Naive B cell (primary cell): ENCODE data around the gene GPR31. TPM values are rescaled to one million over a fixed set of nuclear protein-coding genes. Genes with fewer than 3 reads are reported as not detected.
"Not testable (repeated sequence)": the region's sequence is repeated elsewhere in the genome, so short reads cannot be mapped to it uniquely, and the experiment has no call there.

Experiments used
- ATAC-seq, 2 donors: fragments of 150-1000 bp; cut with Tn5 transposase; 2 replicates each; pipeline ENCODE4 v1.10.0; 2021; ENCODE audit warnings: low read depth in 2 of 2, mild to moderate bottlenecking in 2 of 2, moderate library complexity in 2 of 2
- DNase-seq: peaks from one replicate; pipeline ENCODE4 v3.0.0; 2022
- H3K27ac Mint-ChIP-seq, 6 donors: one replicate each; pipeline ENCODE4 v1.8.0; 2020 to 2022; ENCODE audit warnings: mild to moderate bottlenecking in 6 of 6, mixed read lengths in 6 of 6, moderate library complexity in 5 of 6, inconsistent platforms in 2 of 6
- H3K27me3 Mint-ChIP-seq, 3 donors: one replicate each; pipeline ENCODE4 v1.8.0; 2021 to 2022; ENCODE audit warnings: mixed read lengths in 3 of 3, mild to moderate bottlenecking in 1 of 3
- H3K36me3 Mint-ChIP-seq, 2 donors: one replicate each; pipeline ENCODE4 v1.8.0; 2020 to 2022; ENCODE audit warnings: mixed read lengths in 2 of 2, inconsistent platforms in 1 of 2, mild to moderate bottlenecking in 1 of 2
- H3K4me1 Mint-ChIP-seq, 3 donors: one replicate each; pipeline ENCODE4 v1.8.0; 2020 to 2022; ENCODE audit warnings: mixed read lengths in 3 of 3, inconsistent platforms in 1 of 3, mild to moderate bottlenecking in 1 of 3, moderate library complexity in 1 of 3
- H3K4me3 Mint-ChIP-seq, 8 donors: one replicate each; pipeline ENCODE4 v1.8.0; 2020 to 2022; ENCODE audit warnings: mild to moderate bottlenecking in 8 of 8, mixed read lengths in 8 of 8, moderate library complexity in 8 of 8, inconsistent platforms in 2 of 8
- H3K9me3 Mint-ChIP-seq, 7 donors: one replicate each; pipeline ENCODE4 v1.8.0; 2020 to 2022; ENCODE audit warnings: mixed read lengths in 7 of 7, mild to moderate bottlenecking in 5 of 7, inconsistent platforms in 2 of 7, moderate library complexity in 1 of 7
- polyA plus RNA-seq, 6 donors: library from polyadenylated mRNA; unstranded; fragments of 300-500 nt; fragmentation: Illumina TruSeq; gene quantifications; one replicate each; pipeline ENCODE4 v1.2.3, GENCODE V29; 2021; ENCODE audit warnings: low read depth in 6 of 6

The GPR31 gene, protein sequence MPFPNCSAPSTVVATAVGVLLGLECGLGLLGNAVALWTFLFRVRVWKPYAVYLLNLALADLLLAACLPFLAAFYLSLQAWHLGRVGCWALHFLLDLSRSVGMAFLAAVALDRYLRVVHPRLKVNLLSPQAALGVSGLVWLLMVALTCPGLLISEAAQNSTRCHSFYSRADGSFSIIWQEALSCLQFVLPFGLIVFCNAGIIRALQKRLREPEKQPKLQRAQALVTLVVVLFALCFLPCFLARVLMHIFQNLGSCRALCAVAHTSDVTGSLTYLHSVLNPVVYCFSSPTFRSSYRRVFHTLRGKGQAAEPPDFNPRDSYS
- polyA plus RNA-seq = not detected

GRCh38 chr6:167157863-167158262 is at the start of gene GPR31:
Gene GPR31, minus strand, starts transcription at chr6:167157980. Its CDS starts 149 bp downstream, at chr6:167157831.
- peaks cover 0 to 3% of the 10 kb centered on the region in 2 donors for H3K36me3 Mint-ChIP-seq
- peak; percentile 36 to 71 for ATAC-seq
- H3K27ac Mint-ChIP-seq = peak within 1 kb of the TSS in 5 of 6 donors; percentile 8 to 94 (median 40)
- H3K4me3 Mint-ChIP-seq = peak within 1 kb of the TSS in 2 of 8 donors; percentile 29 to 69
- no peaks in the 10 kb centered on the region for H3K9me3 Mint-ChIP-seq
- H3K27me3 Mint-ChIP-seq = no peaks in the 10 kb centered on the region
- H3K4me1 Mint-ChIP-seq = peaks cover 4 to 32% (median 8%) of the 10 kb centered on the region in 3 donors
- DNase-seq = peak; percentile 19

DNA sequence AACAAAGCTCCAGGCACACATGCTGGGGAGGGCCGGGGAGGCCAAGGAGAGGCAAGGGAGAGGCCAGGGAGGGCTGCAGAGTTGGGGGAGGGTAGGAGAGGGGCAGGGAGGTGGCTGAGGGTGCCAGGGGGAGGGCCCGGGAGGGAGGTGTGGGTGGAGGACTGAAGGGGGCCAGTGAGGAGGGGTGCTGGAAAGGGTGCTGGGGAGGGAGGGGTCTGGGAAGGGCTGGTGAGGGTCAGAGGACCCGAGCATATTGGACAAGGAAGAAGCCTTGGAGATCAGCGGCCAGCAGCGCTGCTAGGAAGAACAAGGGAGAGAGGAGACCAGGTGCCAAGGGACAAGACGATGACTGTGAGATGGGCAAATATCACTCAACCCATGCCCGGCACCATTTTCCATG is 49.7 kb upstream of the GPR31 start:
- Mint-ChIP-seq H3K27ac (peak overlapping the region in 1 of 6 donors; percentile 33), H3K4me1 (peaks cover 0 to 8% (median 0%) of the 10 kb centered on the region in 3 donors), H3K4me3 (no peak overlapping the region), H3K9me3 (no peaks in the 10 kb centered on the region), H3K36me3 (no peaks in the 10 kb centered on the region), H3K27me3 (peaks cover 4 to 36% (median 26%) of the 10 kb centered on the region in 3 donors)
- no peak for ATAC-seq
- DNase-seq = no peak

DNA sequence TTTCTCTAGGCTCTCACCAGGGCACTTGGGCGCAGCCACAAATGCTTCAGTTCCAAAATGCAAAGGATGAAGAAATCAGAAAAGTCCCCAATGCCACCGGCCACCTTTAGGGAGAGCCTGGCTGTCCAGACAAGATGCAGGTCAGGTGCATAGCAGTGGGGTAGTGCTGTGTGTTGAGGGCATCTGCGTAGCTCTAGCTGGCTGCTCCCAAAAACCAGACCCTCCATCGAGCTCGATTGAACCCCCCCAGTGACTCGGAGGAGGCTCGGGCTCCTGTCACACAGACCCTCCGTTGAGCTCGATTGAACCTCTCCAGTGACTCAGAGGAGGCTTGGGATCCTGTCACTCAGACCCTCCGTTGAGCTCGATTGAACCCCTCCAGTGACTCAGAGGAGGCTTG is 47.5 kb upstream of the GPR31 start:
- not testable (repeated sequence) for DNase-seq, H3K4me3 Mint-ChIP-seq, H3K36me3 Mint-ChIP-seq, H3K27ac Mint-ChIP-seq, H3K4me1 Mint-ChIP-seq, H3K9me3 Mint-ChIP-seq, ATAC-seq
- peaks cover 21 to 49% (median 43%) of the 10 kb centered on the region in 3 donors for H3K27me3 Mint-ChIP-seq

GRCh38 chr6:167204059-167204348 is 46.2 kb upstream of the GPR31 start:
- H3K4me1 Mint-ChIP-seq, H3K9me3 Mint-ChIP-seq, DNase-seq, ATAC-seq, H3K27ac Mint-ChIP-seq, H3K4me3 Mint-ChIP-seq, H3K36me3 Mint-ChIP-seq: not testable (repeated sequence)
- H3K27me3 Mint-ChIP-seq = peaks cover 24 to 41% (median 36%) of the 10 kb centered on the region in 3 donors

- not testable (repeated sequence) for DNase-seq, H3K9me3 Mint-ChIP-seq, H3K27ac Mint-ChIP-seq, H3K4me3 Mint-ChIP-seq, H3K36me3 Mint-ChIP-seq, H3K4me1 Mint-ChIP-seq, ATAC-seq
- H3K27me3 Mint-ChIP-seq = peaks cover 26 to 45% (median 40%) of the 10 kb centered on the region in 3 donors
These were observed 45.7 kb upstream of the GPR31 start for GRCh38 chr6:167203261-167204058.

GRCh38 chr6:167202613-167203012 is 44.8 kb upstream of the GPR31 start:
- ATAC-seq, H3K27ac Mint-ChIP-seq, H3K36me3 Mint-ChIP-seq, DNase-seq, H3K4me1 Mint-ChIP-seq, H3K4me3 Mint-ChIP-seq, H3K9me3 Mint-ChIP-seq: not testable (repeated sequence)
- H3K27me3 Mint-ChIP-seq = peaks cover 34 to 53% (median 48%) of the 10 kb centered on the region in 3 donors

GRCh38 chr6:167200806-167201205 is 43.0 kb upstream of the GPR31 start:
- no peak for ATAC-seq

DNA sequence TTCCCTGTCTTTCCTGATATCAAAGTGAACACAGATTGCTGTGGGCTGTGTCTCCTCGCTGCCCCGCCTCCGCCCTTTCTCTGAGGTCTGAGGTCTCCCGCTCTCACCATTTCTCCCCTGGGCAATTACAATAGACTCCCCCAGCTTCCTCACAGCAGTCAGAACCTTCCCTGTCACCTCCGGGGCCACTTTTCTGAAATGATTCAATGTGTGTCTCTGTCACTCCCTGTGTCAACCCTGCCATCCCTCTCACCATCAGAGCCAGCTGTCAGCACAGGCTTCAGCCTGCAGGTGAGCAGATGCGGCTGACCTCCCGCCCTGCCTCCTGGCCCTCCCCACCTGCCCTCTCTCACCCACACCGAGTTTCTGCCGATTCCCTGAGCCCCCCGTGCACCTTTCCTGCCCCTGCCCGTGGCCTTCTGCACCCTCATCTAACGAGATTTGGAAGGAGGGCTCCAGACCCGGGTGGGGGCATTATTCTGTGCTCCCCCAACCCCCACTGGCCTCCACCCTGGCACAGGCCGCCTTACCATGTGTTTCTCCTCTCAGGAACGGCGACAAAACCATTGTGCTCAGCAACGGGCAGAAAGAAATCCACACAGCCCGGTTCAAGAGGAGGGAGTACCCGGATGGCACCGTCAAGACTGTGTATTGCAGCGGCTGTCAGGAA is 38.3 kb upstream of the GPR31 start:
- not testable (repeated sequence) for DNase-seq, H3K4me3 Mint-ChIP-seq, H3K9me3 Mint-ChIP-seq, H3K27ac Mint-ChIP-seq, H3K36me3 Mint-ChIP-seq, ATAC-seq, H3K4me1 Mint-ChIP-seq
- H3K27me3 Mint-ChIP-seq = peaks cover 30 to 32% (median 31%) of the 10 kb centered on the region in 3 donors

More at GRCh38 chr6:167200806-167201205, 43.0 kb upstream of the GPR31 start:
- Mint-ChIP-seq H3K27ac (peak overlapping the region in 1 of 6 donors; percentile 26), H3K36me3 (no peaks in the 10 kb centered on the region), H3K4me1 (no peaks in the 10 kb centered on the region), H3K9me3 (no peaks in the 10 kb centered on the region), H3K27me3 (peaks cover 39 to 46% (median 44%) of the 10 kb centered on the region in 3 donors), H3K4me3 (peak overlapping the region in 1 of 8 donors; percentile 18)
- DNase-seq = no peak

DNA sequence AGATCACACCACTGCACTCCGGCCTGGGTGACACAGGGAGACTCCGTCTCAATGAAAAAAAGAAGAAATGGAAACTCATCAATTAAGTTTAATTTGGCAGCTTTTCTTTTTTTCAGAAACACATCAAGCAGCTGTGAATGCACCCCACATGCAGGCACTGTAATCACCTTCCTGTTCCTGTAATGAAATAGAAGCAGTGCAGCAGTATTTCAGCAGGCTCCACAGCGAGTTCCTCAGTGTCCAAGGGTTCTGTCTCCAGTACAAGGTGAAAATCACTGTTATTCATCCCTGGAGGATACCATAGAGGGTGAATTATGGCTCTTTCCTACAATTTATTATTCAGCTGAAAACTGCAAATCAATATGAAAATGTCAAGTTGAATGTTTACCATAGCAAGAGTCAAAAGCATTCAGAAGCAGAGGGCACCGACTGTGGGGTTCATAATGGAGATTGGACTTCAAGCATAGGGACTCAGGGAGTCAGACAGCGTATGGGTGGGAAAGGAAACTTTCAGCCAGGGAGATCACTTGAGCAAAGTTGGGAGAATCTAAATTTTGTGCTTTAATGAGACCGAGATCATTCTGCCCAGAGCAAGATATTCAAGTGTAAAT is 35.8 kb upstream of the GPR31 start:
- DNase-seq, H3K4me1 Mint-ChIP-seq, H3K27ac Mint-ChIP-seq, H3K36me3 Mint-ChIP-seq, H3K9me3 Mint-ChIP-seq, ATAC-seq, H3K4me3 Mint-ChIP-seq: not testable (repeated sequence)
- H3K27me3 Mint-ChIP-seq = peaks cover 25 to 38% (median 38%) of the 10 kb centered on the region in 3 donors

GRCh38 chr6:167191043-167191583 is 33.3 kb upstream of the GPR31 start:
- H3K4me3 Mint-ChIP-seq, H3K36me3 Mint-ChIP-seq, H3K9me3 Mint-ChIP-seq, ATAC-seq, H3K4me1 Mint-ChIP-seq, DNase-seq: not testable (repeated sequence)
- Mint-ChIP-seq H3K27me3 (peaks cover 7 to 20% (median 18%) of the 10 kb centered on the region in 3 donors), H3K27ac (peak overlapping the region in 1 of 6 donors; percentile 79)

- H3K27me3 Mint-ChIP-seq = peaks cover 11 to 20% (median 18%) of the 10 kb centered on the region in 3 donors
- H3K27ac Mint-ChIP-seq, H3K4me1 Mint-ChIP-seq, H3K36me3 Mint-ChIP-seq, ATAC-seq, H3K9me3 Mint-ChIP-seq, DNase-seq, H3K4me3 Mint-ChIP-seq: not testable (repeated sequence)
These were observed 29.5 kb upstream of the GPR31 start for GRCh38 chr6:167187275-167187674.

- not testable (repeated sequence) for H3K27me3 Mint-ChIP-seq, H3K4me1 Mint-ChIP-seq, H3K9me3 Mint-ChIP-seq, ATAC-seq, H3K36me3 Mint-ChIP-seq, H3K4me3 Mint-ChIP-seq, H3K27ac Mint-ChIP-seq, DNase-seq
These were observed 27.3 kb upstream of the GPR31 start for GRCh38 chr6:167185101-167185500.

DNA sequence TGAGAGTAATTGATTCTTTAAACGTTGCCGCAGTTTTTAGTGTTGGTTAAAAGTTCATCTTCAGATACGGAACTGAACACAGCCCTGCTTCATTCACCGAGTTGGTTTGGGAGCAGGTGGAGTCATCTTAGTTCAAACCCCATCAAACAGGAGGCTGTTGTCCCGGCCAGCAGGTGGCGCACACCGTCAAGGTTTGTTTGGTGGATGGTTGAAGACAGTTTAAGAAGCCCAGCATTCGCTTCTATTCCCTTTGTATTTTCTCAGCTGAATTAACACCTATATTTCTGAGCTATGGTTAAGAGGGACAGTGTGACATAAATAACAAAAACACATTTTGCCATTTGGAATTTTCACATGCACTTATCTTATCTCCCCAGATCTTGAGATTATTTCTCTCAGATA is 25.1 kb upstream of the GPR31 start:
- not testable (repeated sequence) for H3K9me3 Mint-ChIP-seq, H3K4me1 Mint-ChIP-seq, H3K27ac Mint-ChIP-seq, DNase-seq, H3K36me3 Mint-ChIP-seq, H3K4me3 Mint-ChIP-seq, H3K27me3 Mint-ChIP-seq
- peak; percentile 68 to 85 for ATAC-seq
